ENCODE data around the gene CRAMP1. TPM values are rescaled to one million over a fixed set of nuclear protein-coding genes. Genes with fewer than 3 reads are reported as not detected.

The CRAMP1 gene
- total RNA-seq, 2 donors from 2014 or later: 29.2 to 40.0 TPM

- Mint-ChIP-seq H3K27ac (peak overlapping the region; percentile 23), H3K4me3 (no peak overlapping the region), H3K4me1 (no peaks in the 10 kb centered on the region), H3K27me3 (ENCODE audit: insufficient read depth) (no peaks in the 10 kb centered on the region), H3K9me3 (no peaks in the 10 kb centered on the region), H3K36me3 (ENCODE audit: low read depth) (peaks cover 79% of the 10 kb centered on the region)
- DNase-seq: no peak
- no peak overlapping the region for H3K4me3 ChIP-seq (ENCODE audit: low read length)
- TF ChIP-seq CTCF (conservative IDR thresholded peaks at IDR 0.05): no peak
- 96 to 98% methylated on average over 15 to 20 of the region's 20 CpGs for WGBS, 2 experiments (ENCODE audit: insufficient coverage in 1 of 2, insufficient read length in 1 of 2)
- H3K36me3 ChIP-seq (ENCODE audit: control insufficient read depth, insufficient read depth, low read length): peaks cover 87% of the 10 kb centered on the region
- H3K9me3 ChIP-seq (ENCODE audit: control insufficient read depth, low read length): no peaks in the 10 kb centered on the region
- H3K27ac ChIP-seq (ENCODE audit: low read depth, low read length): no peak overlapping the region
- H3K9ac ChIP-seq (ENCODE audit: extremely low read depth, low read length, poor library complexity, severe bottlenecking): no peak overlapping the region
- H3K4me1 ChIP-seq (ENCODE audit: control insufficient read depth, insufficient read depth, low read length): no peaks in the 10 kb centered on the region
- no peaks in the 10 kb centered on the region for H3K27me3 ChIP-seq (ENCODE audit: control insufficient read depth, insufficient read depth, low read length, poor library complexity, severe bottlenecking)
Observed at GRCh38 chr16:1662543-1662942, 50.4 kb downstream of the CRAMP1 start.

- Histone ChIP-seq H3K4me3 (ENCODE audit: low read length) (no peak overlapping the region), H3K9ac (ENCODE audit: extremely low read depth, low read length, poor library complexity, severe bottlenecking) (no peak overlapping the region), H3K9me3 (ENCODE audit: control insufficient read depth, low read length) (no peaks in the 10 kb centered on the region), H3K4me1 (ENCODE audit: control insufficient read depth, insufficient read depth, low read length) (no peaks in the 10 kb centered on the region), H3K36me3 (ENCODE audit: control insufficient read depth, insufficient read depth, low read length) (peaks cover 89% of the 10 kb centered on the region), H3K27ac (ENCODE audit: low read depth, low read length) (no peak overlapping the region), H3K27me3 (ENCODE audit: control insufficient read depth, insufficient read depth, low read length, poor library complexity, severe bottlenecking) (no peaks in the 10 kb centered on the region)
- Mint-ChIP-seq H3K27me3 (ENCODE audit: insufficient read depth) (no peaks in the 10 kb centered on the region), H3K4me1 (no peaks in the 10 kb centered on the region), H3K4me3 (no peak overlapping the region), H3K36me3 (ENCODE audit: low read depth) (peaks cover 82% of the 10 kb centered on the region), H3K27ac (no peak overlapping the region), H3K9me3 (no peaks in the 10 kb centered on the region)
- 89 to 97% methylated on average over 12 to 15 of the region's 15 CpGs for WGBS, 2 experiments (ENCODE audit: insufficient coverage in 1 of 2, insufficient read length in 1 of 2)
- TF ChIP-seq CTCF (conservative IDR thresholded peaks at IDR 0.05): no peak
- DNase-seq: no peak
Observed at GRCh38 chr16:1665829-1666228, 53.7 kb downstream of the CRAMP1 start.

GRCh38 chr16:1666316-1666715 is 54.2 kb downstream of the CRAMP1 start:
- 95 to 98% methylated on average over 8 to 13 of the region's 13 CpGs for WGBS, 2 experiments (ENCODE audit: insufficient coverage in 1 of 2, insufficient read length in 1 of 2)
- Mint-ChIP-seq H3K27me3 (ENCODE audit: insufficient read depth) (no peaks in the 10 kb centered on the region), H3K9me3 (no peaks in the 10 kb centered on the region), H3K4me3 (no peak overlapping the region), H3K27ac (no peak overlapping the region), H3K36me3 (ENCODE audit: low read depth) (peaks cover 87% of the 10 kb centered on the region), H3K4me1 (no peaks in the 10 kb centered on the region)
- H3K36me3 ChIP-seq (ENCODE audit: control insufficient read depth, insufficient read depth, low read length): peaks cover 93% of the 10 kb centered on the region
- TF ChIP-seq CTCF (conservative IDR thresholded peaks at IDR 0.05): no peak
- H3K4me3 ChIP-seq (ENCODE audit: low read length): no peak overlapping the region
- no peaks in the 10 kb centered on the region for H3K4me1 ChIP-seq (ENCODE audit: control insufficient read depth, insufficient read depth, low read length)
- no peaks in the 10 kb centered on the region for H3K9me3 ChIP-seq (ENCODE audit: control insufficient read depth, low read length)
- H3K9ac ChIP-seq (ENCODE audit: extremely low read depth, low read length, poor library complexity, severe bottlenecking): no peak overlapping the region
- no peak for DNase-seq
- H3K27me3 ChIP-seq (ENCODE audit: control insufficient read depth, insufficient read depth, low read length, poor library complexity, severe bottlenecking): no peaks in the 10 kb centered on the region
- no peak overlapping the region for H3K27ac ChIP-seq (ENCODE audit: low read depth, low read length)
